ENCODE results near the gene FPR3. TPM values are rescaled to one million over a fixed set of nuclear protein-coding genes. Genes with fewer than 3 reads are reported as not detected.
"Not testable (repeated sequence)": the region's sequence is repeated elsewhere in the genome, so short reads cannot be mapped to it uniquely, and the experiment has no call there.

Gene FPR3
- total RNA-seq, 1 donor = 2.2 TPM

DNA sequence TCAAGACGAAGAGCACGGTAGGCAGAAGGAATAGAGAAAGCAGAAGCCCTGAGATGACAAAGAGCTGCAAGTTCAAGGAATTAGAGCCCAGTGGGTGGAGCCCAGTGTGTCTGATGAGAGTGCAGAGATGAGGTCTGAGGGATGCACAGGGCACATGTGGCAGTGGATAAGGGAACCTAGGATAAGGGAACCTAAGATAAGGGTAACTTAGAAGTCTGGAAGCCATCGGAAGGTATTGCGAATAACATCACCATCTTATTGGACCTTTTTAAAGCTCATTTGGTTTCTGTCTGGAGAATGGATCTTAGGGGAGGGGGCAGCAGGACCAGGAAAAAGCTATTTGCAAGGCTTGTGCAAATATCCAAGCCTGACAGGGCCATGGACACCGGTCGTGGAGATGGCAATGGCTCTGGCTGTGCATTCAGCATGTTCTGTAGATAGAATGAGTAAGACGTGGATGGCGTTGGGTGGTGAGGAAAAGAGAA is 1.3 kb downstream of the FPR3 start:
- Histone ChIP-seq H3K27me3 (ENCODE audit: insufficient read depth, low read length) (no peaks in the 10 kb centered on the region), H3K4me3 (ENCODE audit: low read length) (no peak overlapping the region), H3K4me1 (ENCODE audit: insufficient read depth, low read length) (peaks cover 30% of the 10 kb centered on the region), H3K9me3 (ENCODE audit: low read depth, low read length) (no peaks in the 10 kb centered on the region)

DNA sequence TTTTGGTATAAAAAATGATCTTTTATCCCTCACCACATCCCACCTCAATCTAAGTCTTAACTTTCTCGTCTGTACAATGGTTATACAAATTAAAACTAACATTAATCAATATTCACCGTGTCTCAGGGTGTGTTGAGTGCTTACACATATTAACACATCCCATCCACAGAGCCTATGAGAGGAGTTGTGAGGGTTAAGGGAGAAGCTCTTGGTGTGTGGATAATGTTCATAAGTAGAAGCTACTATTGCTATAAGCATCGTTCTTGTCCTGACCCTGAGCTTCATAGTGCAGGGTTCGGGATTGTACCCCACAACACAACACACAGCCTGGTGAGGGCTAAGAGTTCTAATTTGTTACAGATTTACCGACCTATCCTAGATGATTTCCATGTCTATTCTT is 2.5 kb downstream of the FPR3 start:
- H3K4me1 ChIP-seq (ENCODE audit: insufficient read depth, low read length) = peaks cover 30% of the 10 kb centered on the region
- no peaks in the 10 kb centered on the region for H3K9me3 ChIP-seq (ENCODE audit: low read depth, low read length)
- no peak overlapping the region for H3K4me3 ChIP-seq (ENCODE audit: low read length)
- no peaks in the 10 kb centered on the region for H3K27me3 ChIP-seq (ENCODE audit: insufficient read depth, low read length)

DNA sequence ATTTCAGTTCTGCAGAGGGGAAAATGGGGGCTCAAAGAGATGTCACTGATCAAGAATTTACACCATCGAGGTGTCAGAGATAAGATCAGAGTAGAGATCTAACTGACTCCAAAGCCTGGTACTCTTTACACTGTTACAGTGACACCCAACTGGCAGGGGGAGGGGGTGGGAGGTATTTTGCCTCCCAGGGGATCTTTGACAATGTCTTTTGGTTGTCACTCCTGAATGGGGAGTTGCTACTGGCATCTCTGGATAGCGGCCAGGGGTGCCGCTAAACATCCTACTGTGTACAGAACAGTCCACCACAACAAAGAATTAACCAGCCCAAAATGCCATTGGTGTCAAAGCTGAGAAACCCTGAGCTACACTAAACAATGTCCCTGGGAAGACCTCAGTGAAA is 3.1 kb downstream of the FPR3 start:
- H3K4me1 ChIP-seq (ENCODE audit: insufficient read depth, low read length) = peaks cover 30% of the 10 kb centered on the region
- no peaks in the 10 kb centered on the region for H3K9me3 ChIP-seq (ENCODE audit: low read depth, low read length)
- H3K4me3 ChIP-seq (ENCODE audit: low read length) = no peak overlapping the region
- no peaks in the 10 kb centered on the region for H3K27me3 ChIP-seq (ENCODE audit: insufficient read depth, low read length)

- H3K4me1 ChIP-seq (ENCODE audit: insufficient read depth, low read length) = peaks cover 40% of the 10 kb centered on the region
- no peak overlapping the region for H3K4me3 ChIP-seq (ENCODE audit: low read length)
- H3K9me3 ChIP-seq (ENCODE audit: low read depth, low read length) = no peaks in the 10 kb centered on the region
- H3K27me3 ChIP-seq (ENCODE audit: insufficient read depth, low read length) = no peaks in the 10 kb centered on the region
Observed at GRCh38 chr19:51799034-51799773, 4.2 kb downstream of the FPR3 start.

DNA sequence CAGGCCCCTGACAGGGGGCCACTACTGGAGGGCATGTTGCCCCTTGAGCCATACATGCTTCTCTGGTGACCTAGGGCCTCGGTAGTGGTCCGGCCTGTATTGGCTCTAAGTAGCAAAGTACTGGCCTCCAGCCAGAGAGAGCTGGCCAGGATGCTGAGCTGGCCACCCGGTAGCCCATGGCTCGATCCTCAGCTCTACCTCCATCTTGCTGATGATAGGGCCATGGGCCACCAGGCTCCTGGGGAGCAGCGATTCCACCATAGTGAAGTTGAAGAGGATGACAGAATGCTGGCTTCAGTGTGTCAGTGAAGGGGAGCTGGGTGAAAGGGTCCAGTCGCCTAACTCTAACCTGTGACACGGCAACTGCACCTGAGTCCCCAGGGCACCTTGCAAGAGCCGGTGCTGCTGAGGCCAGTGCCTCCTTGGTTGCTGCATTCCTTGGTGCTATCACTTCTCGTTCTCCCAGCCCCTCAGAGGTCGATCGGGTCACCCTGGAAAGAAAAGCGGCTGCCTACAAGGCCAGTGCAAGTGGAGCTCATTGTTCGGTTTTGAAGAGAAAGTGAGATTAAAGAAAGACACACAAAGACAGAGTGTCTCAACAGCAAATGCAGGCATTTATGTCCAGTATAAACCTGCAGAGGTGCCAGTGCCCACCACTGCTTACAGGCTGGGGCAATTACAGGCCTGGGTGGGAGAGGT is 5.0 kb downstream of the FPR3 start:
- Histone ChIP-seq H3K9me3 (ENCODE audit: low read depth, low read length) (no peaks in the 10 kb centered on the region), H3K4me1 (ENCODE audit: insufficient read depth, low read length) (peaks cover 45% of the 10 kb centered on the region), H3K4me3 (ENCODE audit: low read length) (no peak overlapping the region), H3K27me3 (ENCODE audit: insufficient read depth, low read length) (no peaks in the 10 kb centered on the region)

GRCh38 chr19:51800473-51801244 is 5.7 kb downstream of the FPR3 start:
- H3K4me1 ChIP-seq (ENCODE audit: insufficient read depth, low read length) = peaks cover 53% of the 10 kb centered on the region
- H3K27me3 ChIP-seq (ENCODE audit: insufficient read depth, low read length) = no peaks in the 10 kb centered on the region
- H3K4me3 ChIP-seq (ENCODE audit: low read length) = no peak overlapping the region
- no peaks in the 10 kb centered on the region for H3K9me3 ChIP-seq (ENCODE audit: low read depth, low read length)

- H3K4me1 ChIP-seq (ENCODE audit: insufficient read depth, low read length) = peaks cover 63% of the 10 kb centered on the region
- H3K4me3 ChIP-seq (ENCODE audit: low read length) = no peak overlapping the region
- no peaks in the 10 kb centered on the region for H3K27me3 ChIP-seq (ENCODE audit: insufficient read depth, low read length)
- H3K9me3 ChIP-seq (ENCODE audit: low read depth, low read length) = no peaks in the 10 kb centered on the region
Observed at GRCh38 chr19:51802775-51803174, 7.8 kb downstream of the FPR3 start.

DNA sequence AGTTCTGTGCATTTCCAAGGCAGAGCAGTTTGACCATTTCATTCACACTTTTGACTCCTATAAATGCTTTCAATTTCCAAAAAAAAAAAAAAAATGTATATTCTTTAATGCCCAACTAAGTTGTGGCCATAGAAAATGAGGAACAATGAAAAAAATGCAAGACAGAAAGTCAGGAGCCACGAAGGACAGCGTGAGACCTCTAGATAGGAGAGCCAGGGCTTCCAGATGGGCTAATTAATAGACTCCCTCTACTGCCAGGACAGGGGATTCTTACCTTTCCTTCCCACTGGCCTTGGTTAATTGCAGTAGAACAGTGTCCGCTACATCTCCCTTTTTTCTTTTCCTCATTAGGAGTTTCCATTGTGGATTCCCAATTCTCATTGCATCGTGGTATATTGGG is 8.6 kb downstream of the FPR3 start:
- peaks cover 60% of the 10 kb centered on the region for H3K4me1 ChIP-seq (ENCODE audit: insufficient read depth, low read length)
- no peaks in the 10 kb centered on the region for H3K27me3 ChIP-seq (ENCODE audit: insufficient read depth, low read length)
- no peak overlapping the region for H3K4me3 ChIP-seq (ENCODE audit: low read length)
- no peaks in the 10 kb centered on the region for H3K9me3 ChIP-seq (ENCODE audit: low read depth, low read length)

DNA sequence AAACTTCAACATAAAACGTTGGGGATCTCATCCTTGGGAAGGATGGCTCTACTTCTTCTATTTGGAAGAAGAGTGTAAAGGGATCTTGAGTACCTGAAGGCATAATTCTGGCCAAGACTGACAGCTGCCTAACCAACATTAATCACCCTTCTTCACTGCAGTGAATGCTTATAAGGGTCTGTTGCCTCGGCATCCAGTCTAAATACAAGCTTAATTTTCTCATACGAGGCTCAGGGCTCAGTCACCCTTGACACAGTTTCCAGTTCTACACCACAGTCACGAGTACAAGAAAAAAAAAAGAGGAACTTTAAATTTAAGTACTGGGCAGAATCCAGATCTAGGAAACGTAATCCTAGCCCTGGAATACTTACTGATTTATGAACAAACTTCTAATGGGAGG is 9.0 kb downstream of the FPR3 start:
- Histone ChIP-seq H3K4me3 (ENCODE audit: low read length) (no peak overlapping the region), H3K9me3 (ENCODE audit: low read depth, low read length) (no peaks in the 10 kb centered on the region), H3K27me3 (ENCODE audit: insufficient read depth, low read length) (no peaks in the 10 kb centered on the region), H3K4me1 (ENCODE audit: insufficient read depth, low read length) (peaks cover 56% of the 10 kb centered on the region)

DNA sequence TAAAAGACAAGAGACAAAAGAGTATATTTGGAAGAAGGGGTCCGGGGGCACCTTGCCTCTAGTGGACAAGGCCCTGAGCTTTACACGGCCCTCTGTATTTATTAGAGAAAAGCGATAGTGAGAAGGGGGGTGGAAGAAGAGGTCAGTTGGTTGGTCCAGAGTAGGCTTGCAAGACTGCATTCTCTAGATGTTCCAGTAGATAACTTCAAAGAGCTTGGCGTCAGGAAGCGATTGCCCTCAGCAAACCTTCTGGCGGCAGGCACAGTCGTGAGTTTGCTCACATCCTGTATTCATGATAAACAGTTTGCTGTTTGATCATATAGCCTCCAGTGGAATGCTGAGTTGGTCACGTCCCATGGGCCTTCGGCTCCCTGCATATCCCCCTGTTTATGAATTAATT is 9.8 kb downstream of the FPR3 start:
- not testable (repeated sequence) for H3K9me3 ChIP-seq (ENCODE audit: low read depth, low read length); H3K4me3 ChIP-seq (ENCODE audit: low read length); H3K27me3 ChIP-seq (ENCODE audit: insufficient read depth, low read length)
- peaks cover 53% of the 10 kb centered on the region for H3K4me1 ChIP-seq (ENCODE audit: insufficient read depth, low read length)

- peaks cover 55% of the 10 kb centered on the region for H3K4me1 ChIP-seq (ENCODE audit: insufficient read depth, low read length)
- H3K9me3 ChIP-seq (ENCODE audit: low read depth, low read length); H3K27me3 ChIP-seq (ENCODE audit: insufficient read depth, low read length); H3K4me3 ChIP-seq (ENCODE audit: low read length): not testable (repeated sequence)
Observed at GRCh38 chr19:51805396-51805795, 10.4 kb downstream of the FPR3 start.

- H3K4me1 ChIP-seq (ENCODE audit: insufficient read depth, low read length) = peaks cover 67% of the 10 kb centered on the region
Observed at GRCh38 chr19:51806571-51806970, 11.6 kb downstream of the FPR3 start.

DNA sequence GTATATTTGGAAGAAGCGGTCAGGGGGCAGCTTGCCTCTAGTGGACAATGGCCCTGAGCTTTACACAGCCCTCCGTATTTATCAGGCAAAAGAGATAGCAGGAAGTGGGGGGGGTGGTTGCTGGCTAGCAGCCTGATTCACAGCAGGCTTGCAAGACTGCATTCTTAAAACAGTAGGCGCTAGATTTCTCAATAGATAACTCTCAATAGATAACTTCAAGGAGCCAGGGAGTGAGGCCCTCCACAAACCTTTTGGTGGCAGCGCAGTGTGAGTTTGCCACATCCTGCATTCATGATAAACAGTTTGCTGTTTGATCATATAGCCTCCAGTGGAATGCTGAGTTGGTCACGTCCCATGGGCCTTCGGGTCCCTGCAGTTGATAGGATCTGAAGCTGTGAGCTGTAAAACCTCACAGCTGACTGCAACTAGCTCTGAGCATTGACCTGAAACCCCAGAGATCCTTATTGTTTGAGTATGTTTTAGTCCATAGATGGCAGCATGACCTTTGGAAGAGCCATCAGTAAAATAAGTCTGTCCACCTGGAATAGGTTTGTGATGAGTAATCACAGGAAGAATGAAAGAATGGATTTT is 12.2 kb downstream of the FPR3 start:
- Histone ChIP-seq H3K9me3 (ENCODE audit: low read depth, low read length) (no peaks in the 10 kb centered on the region), H3K4me3 (ENCODE audit: low read length) (no peak overlapping the region), H3K4me1 (ENCODE audit: insufficient read depth, low read length) (peaks cover 70% of the 10 kb centered on the region), H3K27me3 (ENCODE audit: insufficient read depth, low read length) (no peaks in the 10 kb centered on the region)

More at GRCh38 chr19:51806571-51806970, 11.6 kb downstream of the FPR3 start:
- H3K9me3 ChIP-seq (ENCODE audit: low read depth, low read length); H3K27me3 ChIP-seq (ENCODE audit: insufficient read depth, low read length); H3K4me3 ChIP-seq (ENCODE audit: low read length): not testable (repeated sequence)

DNA sequence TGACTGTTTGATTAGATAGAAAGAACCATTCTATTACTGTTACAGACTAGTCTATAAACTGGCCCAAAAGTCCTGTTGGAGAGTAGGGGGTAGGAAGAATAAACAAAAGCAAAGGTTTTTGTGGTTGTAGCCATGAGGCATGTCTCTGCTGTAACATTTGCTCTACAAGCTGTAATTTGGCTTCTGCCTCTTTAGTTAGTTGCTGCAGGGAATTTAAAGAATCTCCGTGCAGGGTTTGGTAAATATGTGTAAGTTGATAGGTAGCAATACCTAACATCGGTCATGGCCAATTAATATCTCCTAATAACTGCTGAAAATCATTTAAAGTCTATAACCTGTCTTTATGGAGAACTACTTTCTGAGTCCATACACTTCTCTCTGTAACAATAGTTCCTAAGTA is 13.0 kb downstream of the FPR3 start:
- H3K4me1 ChIP-seq (ENCODE audit: insufficient read depth, low read length) = peaks cover 70% of the 10 kb centered on the region

More for the DNA sequence above, 13.0 kb downstream of the FPR3 start:
- Histone ChIP-seq H3K27me3 (ENCODE audit: insufficient read depth, low read length) (no peaks in the 10 kb centered on the region), H3K9me3 (ENCODE audit: low read depth, low read length) (no peaks in the 10 kb centered on the region), H3K4me3 (ENCODE audit: low read length) (no peak overlapping the region)
